ENCODE measurements around the gene MANBA.

MANBA gene

GRCh38 chr4:102606846-102607450, 153.8 kb downstream of the MANBA start:
- TF ChIP-seq CTCF (IDR thresholded peaks at IDR 0.05; ENCODE audit: low read depth, low read length), result no peak
- DNase-seq (ENCODE audit: low read depth in 2 of 2), result no peak
- H3K4me3 ChIP-seq (replicated peaks in 1 of 2; ENCODE audit: low read depth in 2 of 2, low read length in 2 of 2), result no peak overlapping the region

GRCh38 chr4:102606261-102606660, 154.5 kb downstream of the MANBA start:
- H3K4me3 ChIP-seq (replicated peaks in 1 of 2; ENCODE audit: low read depth in 2 of 2, low read length in 2 of 2), result no peak overlapping the region
- no peak for TF ChIP-seq CTCF (IDR thresholded peaks at IDR 0.05; ENCODE audit: low read depth, low read length)
- DNase-seq (ENCODE audit: low read depth in 2 of 2), result no peak

DNA sequence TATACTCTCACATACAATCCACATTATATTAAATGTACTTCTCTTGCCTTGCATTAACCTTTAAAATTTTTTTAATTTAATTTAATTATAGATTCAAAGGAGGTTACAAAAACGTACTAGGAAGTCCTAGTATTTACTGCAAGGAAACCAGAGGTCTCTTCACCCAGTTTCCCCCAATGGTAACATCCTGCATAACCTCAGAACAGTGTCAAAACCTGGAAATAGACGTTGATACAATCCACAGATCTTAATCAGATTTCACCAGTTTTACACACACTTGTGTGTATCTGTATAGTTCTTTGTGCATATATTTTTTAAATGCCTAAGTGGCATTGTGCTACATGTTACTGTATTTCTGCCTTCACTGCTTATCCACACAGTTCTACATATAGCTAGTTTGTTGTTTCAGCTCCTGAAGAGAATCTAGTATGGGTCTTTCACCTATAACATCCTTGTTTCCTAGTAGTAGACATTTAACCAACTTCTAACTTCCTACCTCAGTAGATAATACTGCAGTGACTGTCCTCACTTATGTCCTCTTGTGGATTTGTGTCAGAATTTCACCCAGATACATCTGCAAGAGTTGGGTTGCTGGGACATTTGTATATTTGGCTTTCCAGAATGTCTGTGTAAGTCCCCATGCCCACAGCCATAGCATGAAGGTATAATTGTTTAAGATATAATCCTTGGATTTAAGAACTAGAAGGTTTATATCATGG, 156.4 kb downstream of the MANBA start:
- DNase-seq (ENCODE audit: low read depth in 2 of 2), result no peak
- no peak for TF ChIP-seq CTCF (IDR thresholded peaks at IDR 0.05; ENCODE audit: low read depth, low read length)
- H3K4me3 ChIP-seq (replicated peaks in 1 of 2; ENCODE audit: low read depth in 2 of 2, low read length in 2 of 2), result no peak overlapping the region

DNA sequence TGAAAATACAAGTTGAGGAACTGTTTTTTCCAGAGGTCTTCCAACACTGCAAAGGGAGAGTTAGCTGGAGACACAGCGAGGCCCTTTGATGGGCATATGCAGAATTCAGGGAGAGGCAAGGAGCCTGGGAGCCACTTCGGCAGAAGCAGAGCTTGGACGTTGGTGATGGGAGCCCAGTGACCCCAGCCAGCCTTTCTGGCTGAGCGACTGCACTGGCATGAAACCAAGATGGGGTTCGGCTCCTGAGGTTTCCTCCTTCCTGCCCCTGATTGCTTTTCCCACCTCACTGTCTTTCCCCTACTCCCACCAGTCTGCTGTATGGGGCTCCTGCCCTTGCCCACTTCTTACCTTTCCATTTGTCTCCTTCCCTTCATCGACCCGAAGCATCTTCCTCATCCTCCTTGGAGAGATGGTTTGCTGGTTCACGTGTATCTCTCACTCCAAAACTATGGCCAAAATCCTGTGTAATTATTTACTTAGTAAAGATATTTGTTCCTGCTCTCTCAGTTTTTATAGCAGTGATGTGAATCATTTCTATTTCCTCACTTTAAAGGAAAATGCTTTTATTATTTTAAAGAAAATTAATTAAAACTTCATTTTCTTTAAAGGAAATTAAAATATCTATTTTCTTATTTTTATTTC, 159.1 kb downstream of the MANBA start:
- no peak overlapping the region for H3K4me3 ChIP-seq (replicated peaks in 1 of 2; ENCODE audit: low read depth in 2 of 2, low read length in 2 of 2)
- no peak for TF ChIP-seq CTCF (IDR thresholded peaks at IDR 0.05; ENCODE audit: low read depth, low read length)
- DNase-seq (ENCODE audit: low read depth in 2 of 2), result no peak

GRCh38 chr4:102600689-102601088, 160.1 kb downstream of the MANBA start:
- TF ChIP-seq CTCF (IDR thresholded peaks at IDR 0.05; ENCODE audit: low read depth, low read length), result no peak
- H3K4me3 ChIP-seq (replicated peaks in 1 of 2; ENCODE audit: low read depth in 2 of 2, low read length in 2 of 2), result no peak overlapping the region
- no peak for DNase-seq (ENCODE audit: low read depth in 2 of 2)

- H3K4me3 ChIP-seq (replicated peaks in 1 of 2; ENCODE audit: low read depth in 2 of 2, low read length in 2 of 2), result no peak overlapping the region
- no peak for TF ChIP-seq CTCF (IDR thresholded peaks at IDR 0.05; ENCODE audit: low read depth, low read length)
- DNase-seq (ENCODE audit: low read depth in 2 of 2), result peak in 1 of 2 donors; percentile 35
Observed at GRCh38 chr4:102599886-102600285, 160.9 kb downstream of the MANBA start.

Measured in cardiac fibroblast (primary cell).